HG03139 (cell line): Measurements from ENCODE around the gene SC5D.

Experiments used
- ATAC-seq: cut with Tn5 transposase; IDR thresholded peaks from one replicate; pipeline ENCODE4 v1.9.1; 2021; ENCODE audit not compliant: unreplicated experiment

Gene SC5D, protein sequence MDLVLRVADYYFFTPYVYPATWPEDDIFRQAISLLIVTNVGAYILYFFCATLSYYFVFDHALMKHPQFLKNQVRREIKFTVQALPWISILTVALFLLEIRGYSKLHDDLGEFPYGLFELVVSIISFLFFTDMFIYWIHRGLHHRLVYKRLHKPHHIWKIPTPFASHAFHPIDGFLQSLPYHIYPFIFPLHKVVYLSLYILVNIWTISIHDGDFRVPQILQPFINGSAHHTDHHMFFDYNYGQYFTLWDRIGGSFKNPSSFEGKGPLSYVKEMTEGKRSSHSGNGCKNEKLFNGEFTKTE

DNA sequence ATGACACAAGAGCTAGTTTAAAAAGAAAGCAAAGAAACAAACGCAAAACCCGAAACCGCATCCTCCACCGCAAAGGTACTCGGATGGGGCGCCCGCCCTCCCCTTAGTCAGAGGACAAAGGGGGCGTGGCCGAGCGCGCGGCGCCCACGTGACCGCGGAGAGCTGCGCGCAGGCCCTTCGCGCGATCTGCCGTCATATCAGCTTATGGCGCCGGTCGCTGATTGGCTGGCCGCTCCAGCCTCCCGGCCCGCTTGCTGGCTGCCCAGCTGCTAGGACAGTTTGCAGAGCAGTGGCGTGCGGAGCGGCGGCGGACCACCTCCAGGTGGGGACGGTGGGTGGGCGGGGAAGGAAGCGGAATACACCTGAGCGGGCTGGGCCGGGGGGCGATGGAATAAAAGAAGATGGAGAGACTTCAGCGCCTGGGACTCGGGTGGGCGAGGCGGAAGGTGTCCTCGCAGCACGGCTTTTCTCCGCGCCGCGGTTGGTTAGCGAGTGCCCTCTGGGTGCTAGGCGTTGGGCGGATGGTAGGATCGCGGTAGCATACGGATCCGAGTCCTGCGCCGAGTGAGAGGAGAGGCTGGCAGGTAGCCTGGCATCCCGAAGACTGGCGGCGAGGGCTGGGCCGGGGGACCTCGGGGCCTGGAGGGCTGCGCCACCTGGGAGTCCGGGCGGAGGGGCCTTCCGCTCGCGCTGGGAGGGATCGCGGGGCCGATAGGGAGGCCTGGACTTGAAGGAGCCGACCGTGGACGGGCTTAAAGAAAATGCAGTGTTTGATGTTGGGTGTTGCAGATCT is at the start of gene SC5D:
Gene SC5D, plus strand, starts transcription at position 277 of the 793 bp plus-strand sequence. CDS start 10,605 bp downstream, outside the sequence.
- peak; percentile 95 for ATAC-seq

DNA sequence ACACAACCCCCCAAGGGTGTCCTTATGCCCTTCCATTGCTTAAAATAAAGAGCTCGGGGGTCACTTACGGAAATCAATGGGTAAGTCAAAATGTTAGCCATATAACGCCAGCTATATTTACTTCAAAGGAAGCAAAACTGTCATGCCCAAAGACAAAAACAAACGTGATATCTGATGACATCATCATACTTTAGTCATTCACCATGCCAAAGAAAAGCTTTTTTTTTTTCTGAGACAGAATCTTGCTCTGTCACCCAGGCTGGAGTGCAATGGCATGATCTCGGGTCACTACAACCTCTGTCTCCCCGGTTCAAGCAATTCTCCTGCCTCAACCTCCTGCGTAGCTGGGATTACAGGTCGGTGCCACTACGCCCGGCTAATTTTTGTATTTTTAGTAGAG is 47.7 kb upstream of the SC5D start:
- ATAC-seq: no peak

DNA sequence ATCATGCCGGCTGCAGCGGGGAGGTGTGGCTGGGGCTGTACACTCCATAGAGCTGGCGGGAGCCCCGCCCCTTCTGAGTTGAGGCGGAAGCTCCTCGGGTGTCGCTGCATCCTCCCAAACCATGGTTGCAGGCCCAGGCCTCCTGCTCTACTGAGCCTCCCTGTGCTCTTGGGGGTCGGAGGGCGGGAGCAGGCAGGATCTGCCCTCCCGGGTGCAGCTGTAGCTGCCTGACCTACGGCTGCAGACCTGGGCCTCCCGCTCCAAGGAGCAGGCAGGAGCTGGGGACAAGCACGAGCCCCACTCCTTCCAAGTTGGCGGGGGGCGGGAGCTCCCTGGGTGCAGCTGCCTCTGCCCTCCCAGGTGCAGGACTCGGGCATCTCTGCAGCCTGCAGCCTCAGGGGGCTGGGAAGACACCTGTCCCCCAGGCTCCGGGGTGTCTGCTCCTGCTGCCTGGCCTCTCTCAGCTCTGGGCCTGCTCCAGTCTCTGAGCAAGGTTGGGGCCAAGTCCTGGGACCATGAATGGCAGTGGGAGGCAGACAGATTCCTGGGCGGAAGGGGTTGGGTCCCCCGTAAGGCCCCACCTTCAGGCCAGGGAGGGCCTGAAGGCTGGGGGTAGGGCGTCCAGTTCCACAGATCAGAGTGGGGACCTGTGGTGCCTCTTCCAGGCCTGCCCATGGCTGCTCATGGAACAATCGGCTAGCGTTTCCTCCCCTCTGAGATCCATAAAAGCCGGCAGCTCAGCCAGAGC is 46.4 kb upstream of the SC5D start:
- no peak for ATAC-seq

DNA sequence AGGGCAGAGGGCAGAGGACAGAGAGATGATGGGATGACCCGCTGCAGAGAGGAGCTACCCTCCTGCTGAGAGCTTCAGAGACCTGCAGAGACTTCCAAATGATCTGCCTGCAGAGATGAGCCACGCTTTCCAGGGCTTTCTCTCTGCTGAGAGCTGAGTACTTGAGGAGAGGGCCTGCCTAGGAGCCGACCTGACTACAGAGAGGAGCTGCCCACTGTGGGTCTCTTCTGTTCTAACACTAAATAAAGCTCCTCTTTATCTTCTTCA is 45.9 kb upstream of the SC5D start:
- ATAC-seq: no peak

DNA sequence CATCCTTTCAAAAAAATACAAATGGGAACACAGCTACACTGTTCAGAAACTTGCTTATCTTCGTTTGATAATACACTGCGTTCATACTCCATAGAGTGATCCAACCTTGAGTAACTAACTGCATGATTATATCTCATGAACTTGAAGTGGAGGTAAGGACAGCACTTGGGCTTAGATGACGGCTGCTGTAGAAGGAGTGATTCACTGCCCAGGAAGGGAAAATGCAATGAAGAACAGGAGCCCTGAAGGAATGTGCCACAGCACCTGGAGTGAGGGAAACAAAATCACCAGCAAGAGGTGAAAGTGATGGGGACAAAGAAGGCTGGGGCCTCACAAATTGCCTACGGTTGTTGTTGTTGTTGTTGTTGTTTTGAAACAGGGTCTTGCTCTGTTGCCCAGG is 44.1 kb upstream of the SC5D start:
- ATAC-seq: no peak

DNA sequence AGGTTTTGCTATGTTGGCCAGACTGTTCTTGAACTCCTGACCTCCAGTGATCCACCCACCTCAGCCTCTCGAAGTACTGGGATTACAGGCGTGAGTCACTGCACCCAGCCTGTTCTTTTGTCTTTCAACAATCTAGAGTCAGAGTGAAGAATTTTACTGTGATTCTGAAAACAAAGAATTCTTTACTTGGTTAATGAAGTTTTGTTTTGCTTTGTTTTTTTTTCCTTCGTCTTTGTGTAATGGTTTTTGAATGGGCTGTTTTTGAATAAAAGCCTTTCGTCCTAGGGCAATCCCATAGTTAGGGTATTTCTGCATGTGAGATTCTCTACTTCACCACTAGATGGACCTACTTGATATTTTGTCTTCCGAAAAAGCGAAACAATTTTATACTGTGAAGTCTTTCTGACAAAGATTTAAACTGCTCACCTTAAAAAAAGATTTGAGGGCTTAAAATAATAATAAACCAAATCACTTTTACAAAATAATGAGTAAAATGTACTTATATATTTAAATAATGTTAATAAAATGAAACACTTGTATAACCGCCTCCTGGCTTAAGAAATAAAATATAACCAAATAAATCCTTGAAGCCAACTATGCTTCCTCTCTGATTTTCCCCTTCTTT is 43.4 kb upstream of the SC5D start:
- ATAC-seq: no peak

DNA sequence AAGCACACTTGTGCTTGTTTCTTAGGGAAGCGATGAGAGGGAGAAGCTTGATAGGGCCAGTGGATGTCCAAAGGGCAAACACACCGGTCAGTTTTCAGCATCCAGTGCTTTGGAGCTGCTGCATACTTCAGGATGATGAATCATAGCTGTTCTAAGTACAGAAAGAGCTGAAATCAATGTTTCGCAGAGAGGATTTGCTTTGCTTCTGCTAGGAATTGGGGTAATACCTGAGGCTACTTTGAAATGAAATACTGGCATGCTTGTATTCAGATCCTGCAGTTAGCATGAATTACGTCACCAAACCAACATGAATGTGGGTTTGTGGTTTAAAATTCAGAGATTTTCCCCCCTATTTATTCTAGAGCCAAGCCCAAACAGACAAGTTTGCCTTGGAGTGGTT is 41.7 kb upstream of the SC5D start:
- ATAC-seq: no peak

DNA sequence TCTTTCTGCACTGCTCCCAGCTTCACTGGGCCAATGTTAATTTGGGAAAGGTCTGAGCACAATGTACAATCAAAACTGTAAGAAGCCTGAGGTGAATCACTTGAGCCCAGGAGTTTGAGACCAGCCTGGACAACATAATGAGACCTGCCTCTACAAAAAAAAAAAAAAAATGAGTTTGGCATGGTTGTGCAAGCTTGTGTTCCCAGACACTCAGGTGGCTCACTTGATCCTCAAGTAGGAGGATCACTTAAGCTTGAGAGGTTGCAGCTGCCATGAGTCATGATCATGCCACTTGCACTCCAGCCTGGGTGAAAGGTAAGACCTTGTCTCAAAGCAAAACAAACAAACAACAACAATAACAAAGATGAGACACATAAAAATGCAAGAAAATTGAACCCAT is 38.6 kb upstream of the SC5D start:
- no peak for ATAC-seq

DNA sequence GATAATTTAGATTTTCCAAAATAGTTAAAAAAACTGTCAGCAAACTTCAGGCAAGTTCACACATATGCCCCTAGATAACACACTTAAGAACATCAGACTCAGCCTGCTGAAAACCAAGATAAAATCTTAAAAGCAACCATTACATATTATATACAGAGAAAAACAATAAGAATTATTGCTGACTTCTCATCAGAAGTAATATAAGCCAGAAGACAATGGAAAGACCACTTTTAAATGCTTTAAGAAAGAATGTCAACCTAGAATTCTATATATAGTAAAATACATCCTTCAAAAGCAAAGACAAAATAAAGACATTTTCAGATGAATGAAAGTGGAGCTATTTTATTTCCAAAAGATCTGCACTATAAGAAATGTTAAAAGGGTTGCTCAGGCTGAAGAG is 37.8 kb upstream of the SC5D start:
- ATAC-seq: no peak

DNA sequence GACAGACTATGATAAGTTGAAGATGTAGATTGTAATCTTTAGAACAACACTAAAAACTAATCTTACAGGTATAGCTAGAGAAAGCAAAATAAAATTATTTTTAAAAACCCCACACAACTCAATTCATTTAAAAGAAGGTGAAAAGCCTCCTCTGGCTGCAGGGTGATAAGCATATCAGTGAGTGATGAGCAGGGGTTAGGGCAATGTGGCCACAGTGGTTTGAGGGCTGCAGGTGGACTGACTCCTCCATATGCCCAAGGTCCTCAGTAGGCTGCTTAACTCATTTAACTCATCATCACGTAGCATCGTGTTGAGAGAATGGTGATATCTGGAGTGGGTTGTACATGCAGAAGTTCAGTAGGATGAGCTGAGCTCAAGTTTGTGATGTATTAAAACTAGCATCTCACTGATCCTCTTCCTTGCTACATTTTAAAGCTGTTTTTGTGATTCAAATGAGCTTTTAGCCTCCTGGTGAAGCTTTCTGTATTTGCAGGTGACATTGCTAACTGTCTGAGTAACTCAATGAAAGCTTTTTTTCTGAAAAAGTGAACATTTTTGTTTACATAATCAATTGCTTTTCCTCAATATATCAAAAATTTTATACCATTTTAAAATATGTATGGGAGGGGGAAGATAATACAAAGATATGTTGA is 37.0 kb upstream of the SC5D start:
- no peak for ATAC-seq

DNA sequence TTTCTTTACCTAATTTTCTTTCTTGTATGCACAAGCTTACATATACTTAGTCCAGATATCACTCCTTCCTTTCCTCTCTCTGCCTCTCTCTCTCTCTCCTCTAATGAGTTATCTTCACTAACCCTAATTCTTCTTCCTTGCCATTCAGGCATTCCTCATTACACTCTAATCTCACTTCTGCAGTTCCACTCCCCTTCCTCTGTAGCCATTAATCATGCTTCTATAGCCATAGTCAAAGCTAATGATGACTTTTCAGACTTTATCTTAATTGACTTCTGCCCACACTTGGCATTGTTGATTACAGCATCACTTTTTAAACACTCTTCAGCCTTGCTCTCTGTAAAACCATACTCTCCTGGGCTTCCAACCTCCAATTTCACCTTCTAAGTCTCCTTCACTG is 35.3 kb upstream of the SC5D start:
- no peak for ATAC-seq

DNA sequence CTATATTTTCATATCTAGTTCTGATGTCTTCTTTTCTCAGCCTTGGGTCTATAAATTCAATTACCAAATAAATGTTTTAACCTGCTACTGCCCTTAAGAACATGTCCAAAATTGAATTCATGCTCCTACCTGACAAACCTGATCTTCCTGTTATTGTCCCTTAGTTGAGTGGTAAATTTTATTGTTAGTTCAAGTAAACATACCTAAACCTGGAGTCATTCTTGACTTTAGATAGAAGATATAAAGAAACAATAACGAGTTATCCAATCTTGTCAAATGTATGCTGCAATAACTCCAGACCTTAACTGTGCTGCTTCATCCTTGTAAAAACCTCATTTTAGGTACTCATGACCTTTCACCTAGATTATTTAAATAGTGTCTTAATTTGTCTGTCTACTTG is 34.6 kb upstream of the SC5D start:
- ATAC-seq: no peak

DNA sequence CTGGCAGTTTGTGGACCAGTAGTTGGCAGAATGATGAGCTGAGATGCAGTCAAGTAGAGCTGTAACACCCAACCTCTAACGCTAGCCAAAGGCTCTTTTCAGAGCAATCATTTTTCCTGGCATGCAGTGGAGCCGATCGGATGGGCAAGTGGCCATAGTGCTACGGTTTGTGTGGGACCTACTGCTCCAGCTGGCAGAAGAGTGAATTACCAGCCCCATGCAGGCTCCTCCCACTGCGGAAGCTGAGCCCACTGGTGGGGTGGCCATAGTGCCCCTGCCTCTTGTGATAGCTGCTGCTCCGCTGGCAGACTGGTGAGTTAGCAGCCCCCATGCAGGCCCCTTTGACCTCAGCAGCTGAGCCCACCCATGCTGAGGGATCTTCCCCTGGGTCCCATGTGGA is 27.0 kb upstream of the SC5D start:
- ATAC-seq: no peak

DNA sequence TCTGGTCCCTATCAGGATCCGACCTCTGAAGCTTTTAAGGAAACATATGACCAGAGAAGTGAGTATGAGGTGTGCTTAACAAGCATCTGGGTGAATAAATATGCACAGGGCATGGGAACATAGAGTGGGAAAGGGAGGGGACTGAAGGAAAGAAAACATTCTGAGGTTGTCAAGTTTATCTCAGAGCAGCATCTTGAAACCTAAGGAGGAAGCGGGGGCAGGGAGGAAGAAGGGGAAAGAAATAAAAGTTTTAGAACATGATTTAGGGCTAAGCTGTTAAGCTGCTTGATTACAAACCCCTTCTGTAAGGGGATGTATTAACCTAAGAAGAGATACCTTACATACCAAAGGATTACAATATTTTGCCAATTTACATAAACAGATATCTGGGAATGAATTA is 24.0 kb upstream of the SC5D start:
- no peak for ATAC-seq

DNA sequence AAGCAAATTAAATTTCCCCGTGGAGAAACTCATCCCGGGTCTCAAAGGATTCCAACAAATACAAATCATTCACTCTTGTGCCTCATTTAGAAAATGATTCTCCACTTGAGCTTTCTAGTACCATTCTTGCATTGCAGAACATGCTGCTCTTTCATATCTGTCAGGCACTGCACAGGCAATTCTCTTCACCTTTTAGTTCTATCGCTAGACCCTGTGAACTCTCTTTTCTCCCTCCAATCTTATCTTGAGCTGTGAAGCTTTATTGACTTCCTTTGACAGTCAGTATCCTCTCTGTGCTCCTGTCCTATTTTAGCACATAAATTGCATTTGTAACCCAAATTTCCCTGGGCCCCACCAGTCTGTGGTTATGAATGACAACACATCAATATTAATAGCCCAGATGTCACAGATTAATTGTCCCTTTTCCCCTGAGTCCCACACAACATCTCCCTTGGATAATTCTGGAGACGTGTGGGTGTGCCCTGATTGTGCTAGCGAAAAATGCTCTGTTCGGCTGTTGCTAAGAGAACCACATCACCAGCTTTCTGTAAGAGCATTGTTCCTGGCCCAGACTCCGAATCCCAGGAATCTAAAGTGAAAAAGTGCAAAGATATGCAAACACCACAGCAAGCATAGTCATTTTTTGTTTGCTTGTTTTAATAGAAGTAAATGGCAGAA is 22.4 kb upstream of the SC5D start:
- no peak for ATAC-seq

DNA sequence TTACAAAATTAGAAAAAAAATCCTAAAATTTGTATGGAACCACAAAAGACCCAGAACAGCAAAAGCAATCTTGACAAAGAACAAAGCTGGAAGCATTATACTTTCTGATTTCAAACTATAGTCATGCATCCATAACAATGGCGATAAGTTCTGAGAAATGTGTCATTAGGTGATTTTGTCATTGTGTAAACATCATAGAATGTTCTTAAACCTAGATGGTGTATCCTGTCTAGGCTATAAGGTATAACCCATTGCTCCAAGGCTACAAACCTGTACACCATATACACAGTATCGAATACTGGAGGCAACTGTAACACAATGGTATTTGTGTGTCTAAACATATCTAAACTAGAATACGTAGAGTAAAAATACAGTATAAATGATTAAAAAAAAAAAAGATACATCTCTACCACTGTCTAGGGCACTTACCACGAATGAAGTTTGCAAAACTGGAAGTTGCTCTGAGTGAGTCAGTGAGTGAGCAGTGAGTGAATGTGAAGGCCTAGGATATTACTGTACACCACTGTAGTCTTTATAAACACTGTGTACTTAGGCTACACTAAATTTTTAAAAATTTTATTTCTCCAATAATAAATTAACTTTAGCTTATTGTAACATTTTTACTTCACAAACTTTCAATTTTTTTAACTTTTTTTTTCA is 18.1 kb upstream of the SC5D start:
- ATAC-seq: no peak

DNA sequence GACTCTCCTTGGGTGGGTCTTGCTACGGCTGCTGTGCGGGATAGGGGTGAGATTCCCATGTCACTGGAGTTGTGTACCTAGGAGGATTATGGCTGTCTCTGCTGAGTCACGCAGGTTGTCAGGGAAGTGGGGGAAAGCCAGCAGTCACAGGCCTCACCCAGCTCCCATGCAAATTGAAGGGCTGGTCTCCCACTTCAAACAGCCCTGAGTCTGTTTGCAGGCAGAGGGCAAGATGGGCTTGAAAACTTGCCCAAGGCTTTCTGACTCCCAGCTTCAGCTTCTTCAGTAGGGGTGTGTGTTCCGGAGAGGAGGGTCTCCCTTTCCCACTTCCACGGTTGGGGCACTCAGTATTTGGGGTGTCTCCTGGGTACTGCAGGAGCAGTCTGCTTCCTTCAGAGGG is 10.9 kb upstream of the SC5D start:
- ATAC-seq: no peak

DNA sequence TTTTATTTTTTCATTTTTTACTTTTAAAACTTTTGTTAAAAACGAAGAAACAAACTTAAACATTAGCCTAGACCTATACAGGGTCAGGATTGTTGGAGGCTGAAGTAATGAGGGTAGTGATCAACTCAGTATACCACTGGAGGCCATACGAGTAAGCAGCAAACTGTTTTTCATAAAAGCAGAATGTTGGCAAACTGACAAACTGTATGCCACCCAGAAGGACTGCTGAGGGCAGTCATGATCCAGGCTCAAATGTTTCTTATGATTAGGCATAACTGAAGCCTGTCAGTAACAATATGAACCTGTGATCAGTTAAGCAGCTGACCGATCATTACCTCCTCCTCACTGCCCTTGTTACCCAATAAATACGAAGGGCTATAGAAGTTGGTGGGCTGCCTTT is 10.2 kb upstream of the SC5D start:
- ATAC-seq: no peak

DNA sequence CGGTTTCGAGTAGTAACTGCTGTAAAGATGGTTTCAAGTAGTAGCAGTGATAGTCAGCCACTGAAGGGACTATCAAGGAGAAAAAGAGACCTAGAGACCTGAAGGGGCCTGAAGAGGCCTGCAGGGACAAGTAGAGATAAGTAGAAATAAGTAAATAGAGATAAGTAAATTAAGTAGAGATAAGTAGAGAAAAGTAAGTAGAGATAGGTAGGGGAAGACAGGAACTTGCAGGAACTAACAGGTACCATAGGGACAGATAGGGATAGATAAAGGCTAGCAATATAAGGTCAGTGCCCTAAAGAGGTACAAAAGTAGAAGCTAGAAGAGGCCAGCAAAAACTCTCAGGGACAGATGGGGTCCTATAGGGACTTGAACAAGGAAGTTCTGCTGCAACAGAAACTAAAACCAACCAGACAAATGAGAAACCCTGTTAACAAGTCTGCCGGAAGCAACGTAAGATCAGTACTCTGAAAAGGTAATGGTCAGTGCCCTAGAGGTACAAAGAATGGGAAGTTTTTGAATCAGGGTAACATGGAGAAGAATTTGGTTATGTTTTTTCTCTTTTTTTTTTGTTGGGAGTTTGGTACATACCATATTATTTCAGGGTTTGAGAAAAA is 9.6 kb upstream of the SC5D start:
- peak; percentile 98 for ATAC-seq

DNA sequence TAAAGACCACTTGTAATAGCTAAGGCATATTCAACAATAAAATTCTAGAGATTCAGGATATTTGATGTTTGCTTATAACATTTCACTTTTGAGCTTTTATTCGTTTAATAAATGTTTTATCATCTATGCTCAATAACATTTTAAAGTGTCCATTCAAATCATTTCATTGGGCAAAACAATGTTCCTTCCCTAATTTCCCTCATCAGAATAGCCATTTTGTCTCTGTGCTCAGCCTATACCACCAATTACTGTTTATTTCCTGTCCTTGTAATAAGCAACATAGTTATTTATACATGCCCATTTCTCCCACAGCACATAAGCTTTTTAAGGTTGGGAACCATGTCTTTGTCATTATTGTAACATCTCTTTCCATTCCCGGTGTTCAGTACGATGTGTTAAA is 1.3 kb upstream of the SC5D start:
- ATAC-seq: no peak
